GM19238 (cell line): ENCODE data around the gene ANXA2.

ENCODE experiments used
- DNase-seq: peaks from one replicate; pipeline ENCODE4 v3.0.0; 2011; ENCODE audit warnings: low spot score; ENCODE audit not compliant: insufficient read length

ANXA2 gene

DNA sequence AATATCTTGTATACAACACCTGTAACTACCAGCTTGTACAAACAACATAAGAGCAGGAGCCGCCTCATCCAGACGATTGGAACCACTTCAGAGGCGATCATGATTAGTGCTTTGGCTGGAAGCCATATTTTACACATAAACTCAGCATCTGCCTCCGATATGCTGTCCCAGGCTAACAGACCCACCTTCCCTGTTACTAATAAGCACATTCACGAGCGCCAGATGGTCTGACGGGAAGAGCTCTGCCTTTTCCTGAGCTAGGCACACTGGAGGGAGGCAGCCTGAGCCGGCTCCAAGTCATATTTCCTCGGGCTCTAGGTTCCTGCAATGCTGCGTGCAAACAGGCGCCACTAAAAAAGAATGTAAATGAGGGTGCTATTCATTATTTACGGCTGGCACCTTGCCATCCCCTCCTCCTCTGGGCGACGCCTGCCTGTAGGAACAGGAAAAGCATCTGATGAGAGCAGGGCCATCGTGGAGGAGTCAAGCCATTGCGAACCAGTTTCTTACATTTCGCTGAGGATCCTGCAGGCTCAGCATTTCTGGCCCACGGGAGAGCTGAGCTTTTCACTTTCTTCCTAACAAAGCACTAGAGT, 98.2 kb downstream of the ANXA2 start:
- no peak for DNase-seq
